LoVo (cell line): ENCODE results near the gene PC.

Source experiments
- DNase-seq: peaks from one replicate; pipeline ENCODE4 v3.0.0-alpha.2; 2016; ENCODE audit warnings: low spot score

The PC gene

GRCh38 chr11:66866511-66866986, 91.6 kb downstream of the PC start:
- DNase-seq: no peak

DNA sequence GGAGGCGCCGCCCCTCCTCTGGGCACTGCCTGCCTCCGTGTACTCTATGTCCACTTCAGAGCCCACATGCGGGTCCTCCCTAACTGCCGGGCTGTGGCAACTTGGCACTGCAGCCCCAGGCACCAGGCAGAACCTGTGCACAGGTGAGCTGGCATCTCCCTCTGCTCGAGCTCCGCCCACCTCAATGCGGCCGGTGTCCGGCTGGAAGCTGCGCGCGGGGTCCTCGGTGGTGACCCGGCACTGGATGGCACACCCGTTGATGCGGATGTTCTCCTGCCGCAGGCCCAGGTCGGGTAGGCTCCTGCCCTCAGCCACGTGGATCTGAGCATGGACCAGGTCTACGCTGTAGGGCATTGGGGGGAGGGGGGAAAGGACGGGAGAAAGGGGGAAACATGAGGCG, 92.2 kb downstream of the PC start:
- no peak for DNase-seq

DNA sequence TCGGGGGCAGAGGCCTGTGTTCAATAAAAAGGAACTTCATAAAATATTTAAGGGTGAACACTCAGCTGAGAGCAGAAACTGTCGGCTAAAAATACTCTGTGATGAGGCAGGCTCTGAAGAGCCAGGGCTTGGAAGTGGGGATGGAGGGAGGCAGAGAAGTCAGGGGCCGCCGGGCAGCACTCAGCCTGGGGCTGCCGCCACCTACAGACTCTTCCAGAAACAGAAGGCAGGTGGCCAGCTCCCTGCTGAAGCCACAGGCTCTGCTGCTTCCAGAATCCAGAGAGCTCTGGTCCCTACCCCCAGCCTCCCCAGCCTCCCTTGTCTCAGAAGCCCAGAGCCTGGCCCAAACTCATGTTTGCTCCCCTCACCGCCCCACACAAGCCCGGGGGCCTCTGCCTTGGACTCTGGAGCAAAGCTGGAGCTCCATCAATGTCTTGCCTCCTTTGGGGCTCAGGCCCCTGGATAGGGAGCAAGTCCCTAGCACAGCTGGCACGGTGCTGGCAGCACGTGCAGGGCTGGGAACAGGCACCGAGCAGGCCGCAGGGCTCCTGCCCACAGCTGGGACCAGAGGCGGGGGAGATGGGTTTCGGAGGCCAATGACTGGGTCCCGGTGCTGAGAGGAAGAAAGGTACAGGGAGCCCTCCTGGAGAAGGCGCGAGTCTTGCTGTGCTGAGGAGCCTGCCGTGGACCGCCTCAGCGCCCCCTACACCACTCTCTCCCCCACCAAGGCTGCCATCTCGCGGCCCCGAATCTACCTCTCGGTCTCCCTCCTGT, 93.1 kb downstream of the PC start:
- no peak for DNase-seq

- no peak for DNase-seq
Observed at GRCh38 chr11:66864172-66864901, 93.8 kb downstream of the PC start.

DNA sequence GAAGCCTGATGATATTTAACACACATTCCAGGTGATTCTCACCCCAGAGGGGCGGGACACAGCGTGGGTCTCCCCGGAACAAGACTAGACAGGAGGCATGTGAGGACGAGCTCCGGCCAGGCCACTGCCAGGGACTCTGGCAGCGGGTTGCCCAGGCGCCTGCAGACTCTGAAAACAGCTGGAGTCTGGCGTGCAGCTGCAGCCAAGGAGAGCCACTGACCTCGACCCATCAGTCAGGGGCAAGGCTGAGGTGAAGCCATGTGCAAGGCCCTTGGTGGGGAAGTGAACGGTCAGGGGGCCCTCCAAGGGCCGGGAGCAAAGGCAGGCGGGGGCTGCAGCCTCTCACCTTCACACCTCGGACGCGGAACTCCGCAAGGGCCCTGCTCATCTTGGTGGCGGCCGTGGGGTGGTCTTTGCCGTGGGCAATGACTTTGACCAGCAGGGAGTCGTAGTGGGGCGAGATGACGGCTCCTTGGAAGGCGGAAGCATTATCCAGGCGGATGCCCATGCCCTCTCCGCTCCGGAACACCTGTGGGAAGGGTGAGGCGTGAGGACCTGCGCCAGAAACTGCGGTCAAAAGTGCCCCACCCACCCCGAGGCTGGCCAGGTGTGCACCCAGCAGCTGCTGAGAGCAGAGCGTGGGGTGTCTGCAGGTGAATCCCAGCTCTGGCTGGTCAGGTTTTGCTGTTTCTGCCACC, 94.6 kb downstream of the PC start:
- no peak for DNase-seq

DNA sequence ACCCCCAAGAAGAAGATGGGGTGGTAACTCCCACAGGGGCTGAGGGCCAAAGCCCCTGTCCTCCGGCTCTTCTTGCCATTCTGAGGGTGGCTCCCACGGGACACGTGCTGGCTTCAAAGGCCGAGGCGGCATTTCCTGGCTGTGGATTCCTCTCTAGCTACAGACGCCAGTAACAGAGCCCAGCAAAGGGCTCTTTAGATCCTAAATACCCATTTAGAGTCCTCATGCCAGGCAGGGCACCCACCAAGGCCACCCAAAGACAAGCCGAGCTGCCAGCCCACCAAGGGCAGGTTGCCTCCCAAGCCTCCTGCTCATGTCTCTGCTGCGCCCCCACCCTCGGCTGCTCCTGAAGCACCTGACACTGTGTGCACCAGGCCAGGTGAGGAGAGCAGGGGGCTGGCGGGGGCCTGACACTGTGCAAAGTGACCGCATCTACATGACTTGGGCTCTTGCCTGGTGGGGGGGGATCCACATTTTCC, 95.6 kb downstream of the PC start:
- no peak for DNase-seq

DNA sequence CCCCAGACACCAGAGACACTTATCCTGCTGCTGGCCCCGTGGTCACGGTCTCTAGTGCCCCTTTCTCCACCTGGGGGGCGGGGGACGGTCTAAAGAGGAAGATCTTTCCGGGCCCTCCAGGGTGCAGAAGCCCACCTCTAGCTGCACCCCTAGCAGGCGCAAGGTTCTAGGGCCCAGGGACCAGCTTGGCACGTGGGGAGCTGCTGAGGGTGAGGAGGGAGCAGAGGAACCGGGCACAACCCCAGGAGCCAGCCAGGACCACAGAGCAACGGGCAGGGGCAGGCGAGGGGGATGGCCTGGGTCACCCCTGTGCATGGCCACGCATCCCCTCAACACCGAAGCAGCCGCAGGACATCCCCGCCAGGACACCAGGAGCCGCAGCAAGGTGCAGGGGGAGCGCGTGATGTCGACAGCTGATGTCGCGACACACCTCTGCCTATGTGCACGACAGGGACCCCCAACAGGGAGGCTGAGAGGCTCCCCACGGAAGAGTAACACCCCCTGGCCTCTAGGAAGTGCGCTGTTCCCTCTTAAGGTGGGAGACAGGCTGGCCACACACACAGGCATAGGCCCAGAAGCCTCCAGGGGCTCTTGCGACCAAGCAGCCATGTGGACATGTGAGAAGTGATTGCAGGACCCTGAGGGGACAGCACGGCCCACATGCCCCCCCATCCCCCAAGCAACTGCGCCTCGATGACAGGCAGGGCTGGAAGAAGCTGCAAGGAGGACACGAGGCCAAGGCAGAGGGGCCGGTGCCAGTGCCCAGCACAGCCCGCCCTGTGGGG, 96.2 kb downstream of the PC start:
- no peak for DNase-seq

- DNase-seq: no peak
Observed at GRCh38 chr11:66861038-66861773, 97.0 kb downstream of the PC start.

- no peak for DNase-seq
Observed at GRCh38 chr11:66860449-66860831, 97.7 kb downstream of the PC start.

DNA sequence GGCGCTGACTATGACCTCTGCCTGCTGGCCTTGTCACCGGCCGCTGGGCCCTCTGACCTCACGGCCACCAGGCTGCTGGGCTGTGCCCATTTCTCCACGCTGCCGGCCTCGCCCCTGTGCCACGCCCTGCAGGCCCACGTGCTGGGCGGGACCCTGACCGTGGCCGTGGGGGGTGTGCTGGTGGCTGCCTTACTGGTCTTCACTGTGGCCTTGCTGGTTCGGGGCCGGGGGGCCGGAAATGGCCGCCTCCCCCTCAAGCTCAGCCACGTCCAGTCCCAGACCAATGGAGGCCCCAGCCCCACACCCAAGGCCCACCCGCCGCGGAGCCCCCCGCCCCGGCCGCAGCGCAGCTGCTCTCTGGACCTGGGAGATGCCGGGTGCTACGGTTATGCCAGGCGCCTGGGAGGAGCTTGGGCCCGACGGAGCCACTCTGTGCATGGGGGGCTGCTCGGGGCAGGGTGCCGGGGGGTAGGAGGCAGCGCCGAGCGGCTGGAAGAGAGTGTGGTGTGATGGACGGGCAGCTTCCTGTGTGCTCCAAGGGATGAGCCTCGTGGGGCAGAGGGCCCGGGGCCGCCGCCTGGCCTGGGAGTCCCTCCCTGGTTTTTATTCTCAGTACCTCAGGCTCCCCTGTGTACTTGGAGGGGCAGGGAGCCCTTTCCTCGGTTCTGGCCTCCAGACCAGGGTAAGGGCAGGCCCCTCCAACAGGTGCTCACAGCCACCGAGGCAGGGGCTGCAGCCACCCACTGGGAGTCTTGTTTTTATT, 98.3 kb downstream of the PC start:
- no peak for DNase-seq

- no peak for DNase-seq
Observed at GRCh38 chr11:66858939-66859685, 99.1 kb downstream of the PC start.

- DNase-seq: no peak
Observed at GRCh38 chr11:66858186-66858938, 99.8 kb downstream of the PC start.

DNA sequence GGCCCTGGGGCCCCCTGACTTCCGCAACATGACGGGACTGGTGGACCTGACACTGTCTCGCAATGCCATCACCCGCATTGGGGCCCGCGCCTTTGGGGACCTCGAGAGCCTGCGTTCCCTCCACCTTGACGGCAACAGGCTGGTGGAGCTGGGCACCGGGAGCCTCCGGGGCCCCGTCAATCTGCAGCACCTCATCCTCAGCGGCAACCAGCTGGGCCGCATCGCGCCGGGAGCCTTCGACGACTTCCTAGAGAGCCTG, 100.3 kb downstream of the PC start:
- no peak for DNase-seq

DNA sequence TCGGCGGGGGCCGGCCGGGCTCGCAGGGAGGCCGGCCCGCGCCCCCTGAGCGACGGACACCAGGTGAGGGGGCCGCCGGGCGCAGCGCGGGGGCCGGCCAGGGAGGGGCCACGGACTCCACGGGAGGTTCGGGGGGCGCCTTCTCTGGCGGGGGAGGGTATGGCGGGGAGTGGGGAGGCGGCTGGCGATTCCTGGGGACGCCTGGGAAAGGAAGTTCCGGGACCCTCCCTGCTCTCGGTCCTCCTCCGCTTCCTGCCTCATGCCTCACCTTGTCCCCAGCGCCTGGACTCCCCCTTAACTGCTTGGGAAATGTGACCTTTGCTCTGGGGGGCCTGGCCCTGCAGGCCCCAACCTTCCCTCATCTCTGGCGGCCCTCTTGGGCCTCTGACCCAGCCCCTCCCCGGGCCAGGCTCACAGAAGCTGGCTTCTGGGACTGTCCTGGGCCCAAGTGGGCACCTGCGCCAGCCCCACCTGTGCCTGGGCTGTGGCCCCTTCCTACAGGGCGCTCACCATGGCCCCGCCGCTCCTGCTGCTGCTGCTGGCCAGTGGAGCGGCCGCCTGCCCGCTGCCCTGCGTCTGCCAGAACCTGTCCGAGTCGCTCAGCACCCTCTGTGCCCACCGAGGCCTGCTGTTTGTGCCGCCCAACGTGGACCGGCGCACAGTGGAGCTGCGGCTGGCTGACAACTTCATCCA, 100.8 kb downstream of the PC start:
- DNase-seq: no peak

DNA sequence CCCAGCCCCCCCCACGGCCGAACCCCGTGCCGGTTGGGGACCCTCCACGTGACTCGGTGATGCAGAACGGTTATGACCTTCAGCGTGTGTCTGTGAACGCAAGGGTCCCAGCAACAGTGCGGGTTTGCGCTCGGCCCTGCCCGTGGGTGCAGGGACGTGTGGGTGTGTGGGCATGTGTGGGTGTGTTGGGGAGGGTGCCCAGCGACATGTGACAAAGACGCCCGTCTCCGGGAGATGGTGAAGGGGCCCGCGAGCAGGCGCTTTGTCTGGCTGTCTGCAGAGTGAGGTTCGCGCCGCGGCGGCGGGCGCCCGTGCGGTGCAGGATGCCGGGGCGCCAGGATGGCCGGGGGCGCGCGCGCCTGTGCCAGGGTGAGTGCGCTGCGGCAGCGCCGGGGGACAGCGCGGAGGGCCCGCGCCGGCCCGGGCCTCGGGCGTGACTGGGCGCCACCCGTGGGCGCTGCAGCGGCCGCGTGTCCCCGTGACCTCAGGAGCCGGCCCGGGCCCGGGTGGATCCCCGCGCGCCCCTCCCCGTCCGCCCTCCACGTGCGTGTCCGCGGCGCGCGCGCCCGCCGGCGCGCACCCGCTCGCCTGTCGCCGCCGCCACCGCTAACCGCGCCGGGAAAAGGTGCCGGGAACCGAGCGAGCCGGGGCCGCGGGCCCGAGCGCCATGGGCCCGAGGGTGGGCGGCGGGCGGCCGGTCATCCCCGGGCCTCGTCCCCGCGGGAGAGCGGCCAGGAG, 101.5 kb downstream of the PC start, which contains the start of gene LRFN4:
Gene LRFN4, plus strand, starts transcription at position 569 of the 738 bp plus-strand sequence. CDS start 681 bp downstream, outside the sequence.
- DNase-seq: no peak

GRCh38 chr11:66855574-66856495, 102.3 kb downstream of the PC start:
- peak; percentile 95 for DNase-seq

GRCh38 chr11:66854729-66855211, 103.4 kb downstream of the PC start:
- DNase-seq: no peak
